GM18508 (cell line): ENCODE measurements around the gene UMAD1.
A peak's percentile ranks its signal among the peaks of the same experiment; 100 is the strongest.
"Not testable (repeated sequence)": the region's sequence is repeated elsewhere in the genome, so short reads cannot be mapped to it uniquely, and the experiment has no call there.

ENCODE experiments used
- ATAC-seq: cut with Tn5 transposase; IDR thresholded peaks from one replicate; pipeline ENCODE4 v1.9.1; 2021; ENCODE audit warnings: moderate number of reproducible peaks; ENCODE audit not compliant: insufficient read depth, unreplicated experiment

Gene UMAD1

DNA sequence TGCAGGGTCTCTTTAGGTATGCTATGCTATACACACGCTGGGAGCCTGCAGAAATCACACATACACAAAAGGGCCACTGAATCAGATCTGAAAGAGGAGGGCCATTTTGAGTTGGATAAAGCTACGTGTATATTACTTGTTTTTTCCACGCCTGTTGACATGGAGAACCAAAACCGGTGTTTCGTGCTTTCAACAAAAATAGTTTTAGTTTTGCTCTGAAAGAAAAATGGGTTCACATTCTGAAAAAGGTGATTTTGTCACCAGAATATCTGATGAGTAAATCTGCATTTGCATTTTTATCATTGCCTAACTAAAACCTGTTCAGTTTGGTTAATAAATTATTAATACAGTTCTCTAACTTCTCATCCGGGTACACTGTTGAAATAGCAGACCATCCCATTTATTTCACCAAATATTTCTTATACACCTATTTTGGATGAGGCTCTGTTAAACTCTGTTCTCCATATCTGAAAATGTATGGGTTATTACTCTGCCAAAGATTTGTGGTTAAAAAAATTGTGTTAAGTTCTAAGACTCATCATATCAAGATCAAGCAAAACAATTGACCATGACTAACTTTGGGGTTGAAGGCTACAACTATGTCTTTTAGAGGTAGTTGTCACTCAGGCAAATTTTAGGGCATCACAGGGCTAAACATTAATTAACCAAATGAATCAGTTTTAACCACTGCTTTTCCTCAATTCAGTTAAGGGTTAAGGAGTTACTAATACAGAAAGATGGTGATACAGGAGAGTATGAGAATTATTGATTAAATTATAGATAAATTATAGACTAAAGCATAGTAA, 179.1 kb downstream of the UMAD1 start:
- ATAC-seq = peak; percentile 36

DNA sequence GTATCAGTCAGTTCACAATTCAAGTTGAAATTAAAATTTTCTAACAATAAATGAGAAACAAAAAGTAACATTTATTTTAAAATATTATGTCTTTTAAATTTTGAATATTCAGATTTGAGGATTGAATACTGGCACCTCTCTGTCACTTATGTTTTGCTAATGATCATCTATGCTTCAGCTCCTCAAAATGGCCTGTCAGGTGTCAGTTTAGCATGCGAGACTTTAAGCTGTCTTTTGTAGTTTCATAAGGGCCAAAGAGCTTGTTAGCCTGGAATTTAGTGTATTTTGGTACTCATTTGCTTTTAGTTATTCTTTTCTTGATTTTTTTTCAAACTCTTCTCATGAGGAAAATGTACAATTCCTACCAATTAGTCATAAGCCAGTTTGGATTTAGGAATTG, 179.9 kb downstream of the UMAD1 start:
- no peak for ATAC-seq

DNA sequence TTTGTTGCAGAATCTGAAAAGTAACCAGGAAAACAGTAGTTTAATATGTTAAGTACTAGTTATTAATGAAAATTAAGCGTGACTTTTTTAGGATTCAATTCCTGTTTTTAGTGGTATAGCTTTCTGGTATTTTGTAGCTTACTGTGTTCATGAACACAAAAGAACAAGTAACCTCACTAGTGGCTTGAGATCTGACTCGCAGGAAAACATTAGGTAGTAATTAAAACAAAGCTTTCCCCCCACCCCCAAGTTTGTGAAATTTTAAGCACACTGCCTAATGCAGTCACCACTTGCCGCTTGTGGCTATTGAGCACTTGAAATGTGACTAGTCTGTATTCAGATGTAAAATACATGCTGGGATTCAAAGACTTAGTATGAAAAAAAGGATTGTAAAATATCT, 180.4 kb downstream of the UMAD1 start:
- ATAC-seq = no peak

DNA sequence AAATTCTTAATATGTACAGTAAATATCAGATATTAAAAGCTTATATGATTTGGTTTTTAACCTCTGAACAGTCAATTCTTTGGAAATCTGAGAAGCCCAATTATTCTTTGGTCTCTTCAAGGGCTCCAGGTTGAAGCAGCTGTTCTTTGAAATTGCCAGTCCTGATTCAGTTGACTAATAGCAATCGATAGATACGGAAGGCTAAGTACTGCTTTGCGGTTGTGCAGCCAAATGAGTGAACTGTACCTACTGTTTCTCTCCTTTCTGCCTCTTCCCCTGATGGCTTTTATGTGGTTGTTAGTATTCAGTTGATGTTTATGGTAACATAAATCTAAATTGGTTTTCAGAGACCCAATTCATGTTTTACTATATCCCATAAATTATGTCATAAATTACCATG, 181.0 kb downstream of the UMAD1 start:
- ATAC-seq = no peak

DNA sequence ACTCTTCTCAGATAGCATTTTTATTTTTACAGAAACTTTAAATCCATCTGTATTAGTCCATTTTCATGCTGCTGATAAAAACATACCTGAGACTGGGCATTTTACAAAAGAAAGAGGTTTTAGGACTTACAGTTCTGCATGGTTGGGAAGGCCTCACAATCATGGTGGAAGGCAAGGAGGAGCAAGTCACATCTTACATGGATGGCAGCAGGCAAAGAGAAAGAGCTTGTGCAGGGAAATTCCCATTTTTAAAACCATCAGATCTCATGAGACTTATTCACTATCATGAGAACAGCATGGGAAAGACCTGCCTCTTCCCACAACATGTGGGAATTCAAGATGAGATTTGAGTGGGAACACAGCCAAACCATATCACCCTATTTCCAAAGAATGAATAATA, 184.7 kb downstream of the UMAD1 start:
- not testable (repeated sequence) for ATAC-seq

DNA sequence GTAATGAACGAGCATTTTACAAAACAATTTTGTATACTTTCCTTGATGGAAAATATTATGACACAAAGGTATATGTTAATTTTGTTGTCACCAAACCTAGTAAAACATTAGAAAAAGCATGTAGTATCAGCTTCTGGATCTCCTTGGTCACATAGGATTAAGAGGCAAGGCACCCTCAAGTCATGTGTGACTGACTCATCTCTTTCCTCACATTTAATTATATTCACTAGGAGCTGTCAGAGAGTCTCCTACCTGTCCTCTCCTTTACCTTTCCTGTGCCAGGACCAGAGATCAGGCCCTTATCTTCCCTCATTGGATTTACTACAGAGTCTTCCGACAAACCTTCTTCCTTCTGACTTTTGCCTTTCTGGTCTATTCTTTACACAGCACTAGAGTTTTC, 189.1 kb downstream of the UMAD1 start:
- ATAC-seq = no peak

DNA sequence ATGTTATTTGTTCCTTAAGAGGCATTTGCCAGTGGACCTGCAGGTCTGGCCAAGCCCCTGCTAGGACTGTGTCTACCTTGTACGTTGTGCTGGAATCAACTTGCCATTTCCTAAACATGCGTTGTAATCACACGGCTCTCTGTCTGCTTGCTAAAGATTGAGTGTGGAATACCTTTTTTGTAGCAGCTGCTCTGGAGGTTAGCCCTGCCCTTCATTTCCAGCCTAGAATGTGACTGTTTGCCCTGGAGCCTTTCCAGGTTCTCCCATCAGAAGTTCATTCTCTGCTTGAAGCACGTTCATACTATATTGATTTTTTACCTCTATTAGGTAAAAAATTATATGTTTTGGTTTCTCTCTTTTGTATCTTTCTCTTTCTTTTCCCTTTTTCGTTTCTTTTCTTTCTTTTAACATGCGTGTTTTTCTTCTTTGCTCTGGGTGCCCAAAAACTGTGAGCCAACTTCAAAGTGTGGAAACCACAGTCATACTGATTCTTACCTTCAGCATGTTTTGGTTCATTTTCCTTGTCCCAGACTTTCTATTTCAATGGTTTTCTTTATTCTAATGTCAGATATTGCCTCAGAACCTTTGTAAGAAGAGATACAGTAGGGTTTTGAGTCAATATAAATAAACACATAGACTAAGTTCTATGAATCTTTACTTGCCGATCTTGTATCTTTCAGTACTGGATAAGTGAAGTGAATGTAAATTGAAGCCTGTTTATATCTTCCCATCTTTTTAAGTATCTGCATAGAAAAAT, 189.7 kb downstream of the UMAD1 start:
- no peak for ATAC-seq

DNA sequence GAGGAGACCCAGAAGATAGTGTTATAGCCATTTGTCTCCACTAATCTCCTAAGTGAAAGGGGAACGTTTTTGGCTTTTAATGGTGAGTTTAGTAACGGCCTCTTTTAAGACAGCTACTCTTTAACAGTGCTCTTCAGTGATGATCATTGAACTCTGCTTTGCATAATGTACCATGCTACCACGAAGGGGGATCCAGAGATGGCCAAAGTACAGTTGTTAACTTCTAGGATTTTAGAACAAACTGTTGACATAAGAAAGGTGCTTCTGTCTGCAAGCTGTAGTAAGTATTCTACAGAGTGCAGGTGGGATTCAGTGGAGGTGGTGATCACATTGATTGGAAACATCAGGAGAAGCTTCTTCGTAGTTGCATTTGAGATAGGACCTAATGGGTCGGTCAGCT, 192.0 kb downstream of the UMAD1 start:
- ATAC-seq = no peak

DNA sequence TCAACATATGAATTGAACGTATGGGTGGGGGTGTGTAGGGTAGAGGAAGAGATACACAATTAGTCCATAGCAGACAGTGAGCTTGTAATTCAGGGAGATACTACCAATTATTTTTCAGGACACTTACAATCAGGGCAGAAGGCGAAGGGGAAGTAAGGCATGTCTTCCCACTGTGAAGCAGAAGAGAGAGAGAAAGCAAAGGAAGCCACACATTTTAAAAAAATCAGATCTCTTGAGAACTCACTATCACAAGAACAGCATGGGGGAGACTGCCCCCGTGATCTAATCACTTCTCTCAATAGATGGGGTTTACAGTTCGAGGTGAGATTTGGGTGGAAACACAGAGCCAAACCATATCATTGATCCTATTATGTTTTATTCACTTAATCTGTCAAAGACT, 194.2 kb downstream of the UMAD1 start:
- no peak for ATAC-seq

DNA sequence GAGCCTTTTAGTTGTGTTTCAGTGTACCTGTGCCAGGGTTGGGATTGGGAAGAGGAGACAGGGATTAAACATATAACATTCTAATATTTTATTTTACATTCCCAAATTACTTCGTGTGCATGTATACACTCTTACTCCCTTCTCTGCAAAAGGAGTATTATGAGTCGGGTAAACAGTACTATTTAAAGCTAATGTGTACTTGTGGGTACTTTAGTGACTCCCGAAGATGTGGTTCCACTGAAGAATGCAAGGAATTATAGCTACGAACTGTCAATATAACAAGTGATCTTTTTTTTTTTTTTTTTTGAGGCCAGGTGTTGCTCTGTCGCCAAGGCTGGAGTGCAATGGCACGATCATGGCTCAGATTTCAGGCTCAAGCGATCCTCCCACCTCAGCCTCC, 200.5 kb downstream of the UMAD1 start:
- ATAC-seq = no peak

DNA sequence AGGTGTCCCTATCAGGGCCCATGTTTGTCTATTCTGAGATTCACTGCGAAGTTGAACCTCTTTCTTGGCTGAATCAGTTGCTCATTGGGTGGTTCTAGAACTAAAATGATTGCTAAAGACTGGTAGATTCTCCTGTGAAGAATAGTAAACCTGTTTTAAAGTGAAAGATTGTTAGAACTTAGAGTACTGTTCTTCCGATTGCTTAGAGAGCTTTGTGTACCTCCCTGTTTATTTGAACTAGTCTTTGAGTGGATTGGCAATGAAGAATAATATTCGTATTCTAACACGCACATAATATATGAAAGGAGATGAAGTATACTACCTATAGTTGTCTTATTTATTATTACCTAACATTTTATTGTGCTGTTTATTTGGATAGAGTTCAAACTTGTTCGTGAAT, 202.7 kb downstream of the UMAD1 start:
- ATAC-seq = no peak

DNA sequence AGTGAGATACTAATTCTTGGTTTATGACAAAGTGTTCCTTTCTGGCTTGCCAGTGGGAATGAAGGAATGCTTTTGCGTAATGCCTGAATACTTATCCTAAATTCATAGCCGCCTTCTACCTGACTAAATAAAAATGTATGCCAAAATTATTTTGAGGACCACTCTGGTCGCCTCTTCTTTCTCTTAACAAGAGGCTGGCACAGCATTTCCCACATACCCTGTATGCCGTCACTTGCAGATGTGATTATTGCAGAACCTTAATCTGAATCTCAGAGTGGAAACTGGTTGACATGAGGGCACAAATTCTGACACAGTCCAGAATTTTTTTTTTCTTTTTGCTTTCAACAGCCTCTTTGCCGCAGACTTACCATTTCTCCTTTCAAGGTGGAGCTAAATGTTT, 203.4 kb downstream of the UMAD1 start:
- ATAC-seq = no peak

DNA sequence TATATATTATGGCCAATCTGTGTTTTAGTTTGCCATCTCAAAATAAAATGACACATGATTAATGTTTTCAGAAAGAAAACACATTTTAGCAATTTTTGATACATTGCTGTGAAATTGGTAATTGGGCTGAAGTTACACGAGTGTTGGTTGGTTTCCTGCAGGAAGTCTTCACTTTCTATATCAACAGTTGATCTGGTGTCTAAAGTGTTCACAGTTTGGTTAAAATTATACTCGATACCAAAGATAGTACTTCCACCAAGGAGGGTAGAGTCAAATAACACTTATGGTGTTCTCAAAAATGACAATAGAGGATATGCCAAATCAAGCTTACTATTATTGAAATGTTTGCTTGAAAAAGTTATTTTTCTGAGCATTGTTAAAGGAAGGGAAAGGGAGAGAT, 207.7 kb downstream of the UMAD1 start:
- peak; percentile 75 for ATAC-seq

DNA sequence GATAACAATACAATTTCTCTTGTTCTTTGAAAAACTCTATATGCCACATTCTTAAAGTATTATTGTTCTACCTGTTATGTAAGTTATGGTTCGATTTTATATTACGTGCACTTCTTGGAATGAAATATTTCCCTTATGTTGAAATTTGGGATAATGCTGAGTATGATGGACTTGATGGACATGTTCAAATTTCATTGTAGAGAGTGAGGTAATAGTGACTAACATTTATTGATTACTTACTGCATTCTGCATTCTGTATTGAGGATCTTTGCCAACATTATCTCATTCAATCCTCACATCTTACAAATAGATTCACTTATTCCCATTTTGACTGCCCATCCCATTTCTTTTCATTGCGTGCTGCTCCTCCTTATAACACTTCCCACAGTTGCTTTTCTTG, 208.3 kb downstream of the UMAD1 start:
- no peak for ATAC-seq

DNA sequence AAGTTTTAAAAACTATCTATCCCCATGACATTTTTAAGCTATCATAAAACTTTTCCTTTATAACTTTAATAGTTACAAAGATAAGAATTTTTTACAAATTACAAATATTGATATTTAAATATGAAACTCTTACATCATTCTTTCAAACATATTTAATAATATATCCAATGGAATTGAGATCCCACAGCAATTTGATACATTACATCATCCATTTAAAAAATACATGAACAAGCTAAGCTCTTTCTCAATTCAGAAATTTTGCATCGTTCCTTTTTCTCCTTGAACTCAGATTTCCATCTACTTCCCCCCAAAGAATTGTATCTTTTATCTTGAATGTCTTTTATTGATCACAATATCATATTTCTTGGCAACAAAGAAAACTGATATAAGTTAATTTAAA, 209.6 kb downstream of the UMAD1 start:
- no peak for ATAC-seq

DNA sequence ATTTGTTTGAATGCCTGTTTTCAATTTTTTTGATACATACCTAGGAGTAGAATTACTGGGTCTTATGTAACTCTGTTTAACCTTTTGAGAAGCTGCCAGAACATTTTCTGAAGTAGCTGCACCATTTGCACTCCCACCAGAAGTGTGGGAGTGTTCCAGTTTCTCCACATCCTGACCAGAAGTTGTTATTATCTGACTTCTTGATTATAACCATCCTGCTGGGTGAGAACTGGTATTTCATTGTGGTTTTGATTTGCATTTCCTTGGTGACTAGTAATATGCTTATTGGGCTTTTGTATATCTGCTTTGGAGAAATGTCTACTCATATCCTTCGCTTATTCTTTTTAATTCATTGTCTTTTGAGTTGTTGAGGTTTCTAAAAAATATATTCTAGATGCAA, 210.8 kb downstream of the UMAD1 start:
- no peak for ATAC-seq

DNA sequence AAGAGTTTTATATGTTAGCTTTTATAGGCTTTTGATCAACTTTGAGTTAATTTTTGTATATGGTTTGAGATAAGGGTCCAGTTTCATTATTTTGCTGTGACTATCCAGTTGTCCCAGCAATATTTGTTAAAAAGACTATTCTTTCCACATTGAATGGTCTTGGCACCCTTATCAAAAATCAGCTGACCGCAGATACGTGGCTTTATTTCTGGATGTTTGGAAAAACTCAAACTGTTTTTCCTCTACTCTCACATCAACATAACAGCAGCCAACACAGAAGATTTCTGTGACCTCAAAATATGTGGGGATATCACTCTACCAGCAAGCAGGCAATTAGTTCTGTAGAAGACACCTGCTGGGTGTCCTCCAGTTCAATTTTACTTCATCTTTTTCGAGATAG, 211.4 kb downstream of the UMAD1 start:
- no peak for ATAC-seq

DNA sequence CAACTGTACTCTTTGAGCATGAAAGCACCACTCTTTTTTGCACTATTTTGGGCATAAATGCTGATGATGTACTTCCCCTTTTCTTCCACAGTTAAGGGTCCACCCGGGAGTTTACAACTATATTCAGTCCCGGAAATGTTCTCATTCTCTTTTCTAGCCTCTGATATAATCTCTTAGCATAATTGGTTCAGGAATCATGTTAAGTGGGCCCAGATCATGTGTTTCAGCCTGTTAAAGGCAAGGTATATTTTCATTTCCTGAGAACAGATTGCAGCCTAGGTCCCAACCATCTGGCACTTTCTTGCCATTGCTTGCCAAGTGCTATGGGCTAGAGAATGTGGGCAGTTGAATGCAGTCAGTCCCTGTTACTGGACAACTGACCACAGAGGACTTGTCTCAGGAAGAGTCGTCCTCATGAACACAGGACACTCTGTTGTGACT, 216.6 kb downstream of the UMAD1 start:
- ATAC-seq = no peak

DNA sequence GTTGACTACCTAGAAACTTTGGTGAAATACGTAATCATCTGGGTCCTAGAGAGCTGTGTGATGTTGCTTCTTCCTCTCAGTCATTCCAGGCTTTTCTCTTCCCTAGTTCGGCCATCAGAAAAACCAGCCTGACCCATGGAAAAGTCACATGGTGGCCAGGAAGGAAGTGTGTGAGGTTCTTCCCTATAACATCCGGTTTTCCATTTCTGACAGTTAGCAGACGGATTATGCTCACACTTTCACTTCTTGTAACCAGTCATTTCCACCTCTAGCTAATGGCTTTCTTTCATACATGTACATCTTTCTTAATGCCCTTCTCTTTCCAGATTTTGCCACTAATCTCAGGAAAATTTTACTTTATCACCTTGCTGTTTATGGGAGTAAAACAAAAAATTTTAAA, 218.0 kb downstream of the UMAD1 start:
- ATAC-seq = no peak

DNA sequence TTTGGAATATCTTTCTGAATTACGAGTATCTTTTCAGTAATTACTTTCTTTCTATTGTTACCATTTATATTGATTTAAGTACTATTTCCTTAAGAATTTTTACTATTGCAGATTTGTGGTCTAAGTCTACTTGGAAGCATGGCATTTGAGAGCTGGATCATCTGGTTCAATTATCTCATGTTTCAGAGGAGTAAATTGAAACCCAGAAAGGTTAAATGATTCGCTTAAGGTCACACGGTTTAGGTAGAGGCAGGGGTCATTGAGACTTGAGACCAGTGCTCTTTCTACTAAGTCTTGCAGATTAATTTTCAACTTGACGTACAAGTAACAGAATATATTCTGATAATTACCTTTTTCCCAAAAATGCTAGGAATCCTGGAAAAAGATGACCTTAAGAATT, 218.9 kb downstream of the UMAD1 start:
- no peak for ATAC-seq

DNA sequence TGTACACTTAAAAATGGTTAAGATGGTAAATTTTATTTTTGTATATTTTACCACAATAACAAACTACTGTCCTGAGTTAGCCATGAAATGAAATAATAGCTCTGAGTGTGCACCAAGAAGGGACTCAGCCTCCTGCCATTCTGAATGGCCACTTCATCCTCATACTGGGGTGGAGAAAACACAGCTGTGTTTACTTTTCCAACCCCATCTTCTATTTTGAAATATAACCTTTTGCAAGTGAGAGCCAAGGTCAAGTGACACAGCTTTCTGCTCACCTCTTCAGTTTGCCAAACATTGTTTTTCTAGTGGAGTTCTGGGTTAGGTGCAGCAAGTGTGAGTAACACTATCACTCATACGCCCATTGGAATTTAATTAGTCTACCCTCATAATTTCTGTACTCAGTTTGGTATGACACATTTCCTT, 220.7 kb downstream of the UMAD1 start:
- ATAC-seq = no peak

DNA sequence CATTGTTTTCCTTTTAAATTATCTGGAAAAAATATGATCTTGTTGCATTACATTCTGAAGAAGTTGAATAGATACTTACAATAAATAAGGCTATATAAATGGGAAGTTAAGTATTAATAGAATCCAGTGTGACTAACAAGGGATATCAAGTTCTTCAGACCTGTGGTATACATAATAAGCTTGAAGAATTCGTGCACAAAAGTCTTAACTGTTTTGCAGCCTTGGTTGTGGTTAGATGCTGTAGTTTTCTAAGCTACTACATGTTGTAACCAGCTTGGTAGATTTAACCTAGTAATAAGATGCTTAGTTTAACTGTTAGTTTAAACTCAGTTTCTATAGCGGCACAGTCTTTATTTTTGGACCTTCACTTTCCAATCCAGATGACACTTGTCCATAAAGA, 221.8 kb downstream of the UMAD1 start:
- no peak for ATAC-seq
